ENCODE results near the gene CCDC27. TPM values are rescaled to one million over a fixed set of nuclear protein-coding genes. Genes with fewer than 3 reads are reported as not detected.
A peak's percentile ranks its signal among the peaks of the same experiment; 100 is the strongest.
"Not testable (repeated sequence)": the region's sequence is repeated elsewhere in the genome, so short reads cannot be mapped to it uniquely, and the experiment has no call there.

Gene CCDC27
- total and polyA plus RNA-seq, 7 donors, result not detected

DNA sequence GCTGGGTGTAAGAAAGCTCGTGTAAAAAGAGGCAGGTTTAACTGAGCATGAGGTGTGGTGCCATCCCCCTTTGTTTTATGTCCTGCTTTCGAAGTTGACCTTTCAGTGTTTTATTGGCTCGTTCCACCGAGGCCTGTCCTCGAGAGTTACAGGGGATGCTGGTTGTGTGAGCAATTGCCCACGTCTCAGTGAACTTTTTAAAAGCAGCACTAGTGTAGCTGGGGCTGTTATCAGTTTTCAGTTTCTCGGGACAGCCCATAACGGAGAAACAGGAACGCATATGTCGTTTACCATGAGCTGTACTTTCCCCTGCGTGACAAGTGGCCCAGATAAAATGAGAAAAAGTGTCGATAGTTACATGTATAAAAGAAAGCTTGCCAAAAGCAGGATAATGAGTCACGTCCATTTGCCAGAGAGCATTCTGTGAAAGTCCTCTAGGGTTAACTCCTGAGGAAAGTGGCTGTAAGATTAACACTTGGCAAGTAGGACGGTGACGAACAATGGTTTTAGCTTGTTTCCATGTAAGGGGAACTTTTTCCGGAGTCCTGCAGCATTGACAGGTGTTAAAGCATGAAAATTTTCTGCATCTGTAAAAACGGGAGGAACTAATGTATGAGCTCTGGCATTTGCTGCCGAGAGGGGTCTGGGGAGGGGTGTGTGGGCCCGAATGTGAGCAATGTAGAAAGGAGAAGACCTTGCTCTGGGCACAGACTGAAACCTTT is 51.8 kb downstream of the CCDC27 start:
- intact Hi-C loops (cut with DNase I), result no loop called here
- no peak overlapping the region for H3K27ac ChIP-seq

DNA sequence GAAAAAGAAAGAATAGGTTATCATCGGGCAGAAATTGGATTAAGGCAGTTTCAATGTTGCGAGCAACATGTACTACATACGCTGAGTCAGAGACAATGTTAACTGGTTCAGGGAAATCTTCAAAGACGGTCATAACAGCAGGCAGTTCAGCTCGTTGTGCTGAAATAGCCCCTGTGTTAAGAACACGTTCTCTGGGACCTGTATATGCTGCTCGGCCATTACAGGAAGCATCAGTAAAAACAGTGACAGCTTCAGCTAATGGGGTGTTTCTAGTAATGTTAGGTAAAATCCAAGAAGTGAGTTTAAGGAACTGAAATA is 52.3 kb downstream of the CCDC27 start:
- DNase-seq; H3K27ac ChIP-seq; intact Hi-C loops (cut with DNase I); H3K36me3 ChIP-seq; H3K4me1 ChIP-seq; H3K4me3 ChIP-seq; H3K9me3 ChIP-seq: not testable (repeated sequence)
- H3K27me3 ChIP-seq, result peaks cover 0 to 10% (median 7%) of the 10 kb centered on the region in 3 donors
- WGBS, 2 donors, result 53 to 57% methylated on average over 7 of the region's 7 CpGs

More for the DNA sequence above, 51.8 kb downstream of the CCDC27 start:
- Histone ChIP-seq H3K27me3 (peaks cover 0 to 10% (median 7%) of the 10 kb centered on the region in 3 donors), H3K4me3 (no peak overlapping the region), H3K36me3 (no peaks in the 10 kb centered on the region), H3K4me1 (peaks cover 0 to 3% (median 0%) of the 10 kb centered on the region in 4 donors), H3K9me3 (no peaks in the 10 kb centered on the region)
- TF ChIP-seq EP300 (IDR thresholded peaks at IDR 0.05), result no peak
- WGBS, 2 donors, result 43 to 57% methylated on average over 19 of the region's 19 CpGs
- DNase-seq, result no peak

DNA sequence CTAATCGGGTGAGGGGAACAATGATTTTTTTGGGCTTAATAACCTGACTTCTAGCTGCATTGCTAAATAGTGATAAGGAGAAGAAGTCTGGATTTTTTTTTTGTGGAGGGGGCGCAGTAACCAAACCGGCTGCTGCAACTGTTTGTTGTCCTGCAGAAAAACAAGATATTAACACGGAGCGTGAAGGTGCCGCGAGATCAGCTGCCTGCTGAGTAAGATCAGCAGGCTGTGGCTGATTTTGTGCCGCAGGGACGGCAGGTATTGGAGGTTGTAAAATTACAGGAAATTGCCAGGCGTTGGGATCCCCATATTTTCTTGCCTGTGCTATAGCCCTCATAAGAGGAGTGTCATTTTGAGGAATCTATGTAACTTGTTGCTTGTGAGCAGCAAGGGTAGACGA is 52.8 kb downstream of the CCDC27 start:
- H3K27me3 ChIP-seq, result peaks cover 0 to 10% (median 7%) of the 10 kb centered on the region in 3 donors
- DNase-seq, result no peak
- H3K9me3 ChIP-seq, result no peaks in the 10 kb centered on the region
- 71 to 84% methylated on average over 11 of the region's 11 CpGs for WGBS, 2 donors
- no peak overlapping the region for H3K4me3 ChIP-seq
- H3K27ac ChIP-seq, result no peak overlapping the region
- TF ChIP-seq POLR2A (IDR thresholded peaks at IDR 0.05), result no peak
- TF ChIP-seq, protein P1, sequence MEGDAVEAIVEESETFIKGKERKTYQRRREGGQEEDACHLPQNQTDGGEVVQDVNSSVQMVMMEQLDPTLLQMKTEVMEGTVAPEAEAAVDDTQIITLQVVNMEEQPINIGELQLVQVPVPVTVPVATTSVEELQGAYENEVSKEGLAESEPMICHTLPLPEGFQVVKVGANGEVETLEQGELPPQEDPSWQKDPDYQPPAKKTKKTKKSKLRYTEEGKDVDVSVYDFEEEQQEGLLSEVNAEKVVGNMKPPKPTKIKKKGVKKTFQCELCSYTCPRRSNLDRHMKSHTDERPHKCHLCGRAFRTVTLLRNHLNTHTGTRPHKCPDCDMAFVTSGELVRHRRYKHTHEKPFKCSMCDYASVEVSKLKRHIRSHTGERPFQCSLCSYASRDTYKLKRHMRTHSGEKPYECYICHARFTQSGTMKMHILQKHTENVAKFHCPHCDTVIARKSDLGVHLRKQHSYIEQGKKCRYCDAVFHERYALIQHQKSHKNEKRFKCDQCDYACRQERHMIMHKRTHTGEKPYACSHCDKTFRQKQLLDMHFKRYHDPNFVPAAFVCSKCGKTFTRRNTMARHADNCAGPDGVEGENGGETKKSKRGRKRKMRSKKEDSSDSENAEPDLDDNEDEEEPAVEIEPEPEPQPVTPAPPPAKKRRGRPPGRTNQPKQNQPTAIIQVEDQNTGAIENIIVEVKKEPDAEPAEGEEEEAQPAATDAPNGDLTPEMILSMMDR (IDR thresholded peaks at IDR 0.05), result no peak
- TF ChIP-seq EP300 (IDR thresholded peaks at IDR 0.05), result no peak
- no peak for TF ChIP-seq POLR2AphosphoS5 (IDR thresholded peaks at IDR 0.05)
- intact Hi-C loops (cut with DNase I), result no loop called here
- H3K4me1 ChIP-seq, result peaks cover 0 to 3% (median 0%) of the 10 kb centered on the region in 4 donors
- H3K36me3 ChIP-seq, result no peaks in the 10 kb centered on the region

DNA sequence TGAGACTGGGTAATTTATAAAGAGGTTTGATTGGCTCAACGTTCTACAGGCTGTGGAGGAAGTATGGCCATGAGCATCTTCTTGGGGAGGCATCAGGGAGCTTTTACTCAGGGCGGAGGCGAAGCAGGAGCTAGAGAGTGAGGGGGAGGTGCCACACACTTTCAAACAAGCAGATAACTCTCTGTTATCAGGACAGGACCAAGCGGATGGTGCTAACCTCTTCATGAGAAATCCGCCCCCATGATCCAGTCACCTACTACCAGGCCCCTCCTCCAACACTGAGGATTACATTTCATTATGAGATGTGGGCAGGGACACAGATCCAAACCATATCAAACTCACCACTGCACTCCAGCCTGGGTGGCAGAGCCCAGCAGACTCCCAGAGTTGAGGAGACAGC is 55.5 kb downstream of the CCDC27 start:
- WGBS, 2 donors, result 82 to 85% methylated on average over 5 of the region's 5 CpGs
- Histone ChIP-seq H3K4me1 (no peaks in the 10 kb centered on the region), H3K36me3 (no peaks in the 10 kb centered on the region), H3K27ac (no peak overlapping the region), H3K4me3 (no peak overlapping the region), H3K27me3 (peaks cover 0 to 10% (median 7%) of the 10 kb centered on the region in 3 donors), H3K9me3 (no peaks in the 10 kb centered on the region)
- DNase-seq, result no peak
- intact Hi-C loops (cut with DNase I), result no loop called here
- TF ChIP-seq POLR2A (IDR thresholded peaks at IDR 0.05) (no peak), EP300 (IDR thresholded peaks at IDR 0.05) (no peak), POLR2AphosphoS5 (IDR thresholded peaks at IDR 0.05) (no peak)
- TF ChIP-seq, protein P1 (IDR thresholded peaks at IDR 0.05), result no peak

DNA sequence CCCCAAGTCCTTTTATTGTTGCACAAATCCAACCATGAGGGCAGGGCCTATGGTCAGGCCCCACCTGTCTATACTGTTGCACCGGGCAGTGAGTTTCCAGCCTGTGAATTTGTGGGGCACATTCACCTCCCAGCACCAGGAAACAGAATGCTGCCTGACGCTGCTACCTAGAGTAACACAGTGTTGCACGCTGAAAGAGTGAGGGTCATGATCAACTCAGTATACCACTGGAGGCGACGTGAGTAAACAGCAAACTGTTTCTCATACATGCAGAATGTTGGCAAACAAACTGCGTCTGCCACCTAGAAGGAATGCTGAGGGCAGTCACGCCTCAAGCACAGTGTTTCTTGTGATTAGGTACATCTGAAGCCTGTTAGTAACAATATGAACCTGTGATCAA is 57.4 kb downstream of the CCDC27 start:
- Histone ChIP-seq H3K4me1 (no peaks in the 10 kb centered on the region), H3K9me3 (no peaks in the 10 kb centered on the region), H3K27me3 (no peaks in the 10 kb centered on the region), H3K4me3 (no peak overlapping the region), H3K27ac (no peak overlapping the region), H3K36me3 (peaks cover 0 to 13% (median 9%) of the 10 kb centered on the region in 4 donors)
- intact Hi-C loops (cut with DNase I), result no loop called here
- TF ChIP-seq POLR2A (IDR thresholded peaks at IDR 0.05) (no peak), POLR2AphosphoS5 (IDR thresholded peaks at IDR 0.05) (no peak), EP300 (IDR thresholded peaks at IDR 0.05) (no peak)
- TF ChIP-seq, protein P1 (IDR thresholded peaks at IDR 0.05), result no peak
- DNase-seq, result peak; percentile 26
- 45 to 69% methylated on average over 7 of the region's 7 CpGs for WGBS, 2 donors

DNA sequence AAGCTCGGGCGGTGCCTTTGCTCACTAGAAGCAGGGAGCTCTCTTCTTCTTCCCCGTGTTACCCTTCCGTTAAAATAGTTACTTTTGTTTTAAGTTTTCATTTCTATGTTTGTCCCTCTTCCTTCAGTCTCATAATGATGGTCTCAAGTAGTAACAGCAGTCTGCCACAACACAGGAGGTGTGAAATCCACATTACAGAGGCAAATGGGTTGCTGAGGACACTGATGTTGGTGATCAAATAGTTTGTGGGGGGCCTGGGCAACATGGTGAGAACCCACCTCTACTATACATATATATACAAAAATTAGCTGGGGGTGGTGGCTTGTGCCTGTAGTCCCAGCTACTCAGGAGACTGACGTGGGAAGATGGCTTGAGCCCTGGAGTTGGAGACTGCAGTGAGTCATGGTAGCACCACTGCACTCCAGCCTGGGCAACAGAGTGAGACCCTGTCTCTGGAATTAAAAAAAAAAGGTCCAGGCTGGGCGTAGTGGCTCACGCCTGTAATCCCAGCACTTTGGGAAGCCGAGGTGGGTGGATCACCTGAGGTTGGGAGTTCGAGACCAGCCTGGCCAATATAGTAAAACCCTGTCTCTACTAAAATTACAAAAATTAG is 58.0 kb downstream of the CCDC27 start:
- H3K27me3 ChIP-seq; H3K4me3 ChIP-seq; H3K4me1 ChIP-seq; intact Hi-C loops (cut with DNase I); H3K9me3 ChIP-seq; H3K27ac ChIP-seq: not testable (repeated sequence)
- H3K36me3 ChIP-seq, result peaks cover 0 to 19% (median 15%) of the 10 kb centered on the region in 4 donors
- peak; percentile 22 for DNase-seq
- WGBS, 2 donors, result 70 to 74% methylated on average over 9 of the region's 9 CpGs

Data from sigmoid colon (tissue), 7 donors.